ENCODE measurements around the gene SLC5A10.
"Not testable (repeated sequence)": the region's sequence is repeated elsewhere in the genome, so short reads cannot be mapped to it uniquely, and the experiment has no call there.

The SLC5A10 gene

DNA sequence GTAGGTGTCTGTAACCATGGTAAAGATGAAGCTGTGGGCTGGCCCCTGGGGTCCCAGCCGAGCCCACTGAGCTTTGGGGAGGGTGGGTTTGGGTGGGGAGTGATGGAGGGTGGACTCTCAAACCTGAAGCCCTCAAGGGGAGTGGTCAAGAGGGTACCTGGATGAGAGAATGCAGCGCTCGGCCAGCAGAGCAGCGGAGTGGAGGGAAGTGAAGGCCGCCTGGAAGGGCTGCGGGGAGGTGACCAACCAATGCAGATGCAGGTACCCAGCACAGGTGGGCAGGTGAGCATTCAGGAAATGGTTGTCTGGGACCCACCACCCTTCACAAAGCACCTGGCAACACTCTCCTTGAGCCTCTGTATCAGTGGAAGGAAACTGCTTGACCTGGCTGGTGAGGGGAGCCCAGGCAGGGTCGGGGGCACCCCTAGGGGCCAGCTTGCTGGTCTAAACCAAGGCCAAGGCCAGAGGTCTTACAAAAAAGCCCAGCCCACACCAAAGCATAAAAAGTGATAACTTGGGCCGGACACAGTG, 3.4 kb upstream of the SLC5A10 start:
- no peak for DNase-seq

DNA sequence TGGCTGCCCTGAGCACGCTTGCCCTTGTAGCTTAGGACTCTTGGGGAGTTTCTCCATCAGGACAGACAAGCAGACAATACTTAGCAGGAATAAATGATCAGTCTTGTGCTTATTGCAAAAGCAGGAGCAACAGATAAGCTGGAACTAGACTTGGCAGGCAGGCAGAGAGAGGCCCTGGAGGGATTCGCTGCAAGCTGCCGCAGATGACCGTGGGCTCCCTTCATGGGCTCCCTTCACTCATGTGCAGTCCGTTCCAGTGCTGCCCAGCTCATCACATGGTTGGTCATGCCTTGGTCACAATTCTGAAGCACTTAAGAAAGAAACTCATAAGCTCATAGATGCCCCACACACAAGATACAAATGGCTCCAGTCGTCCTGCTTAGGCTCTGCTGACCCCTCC, 2.4 kb upstream of the SLC5A10 start:
- DNase-seq = no peak

DNA sequence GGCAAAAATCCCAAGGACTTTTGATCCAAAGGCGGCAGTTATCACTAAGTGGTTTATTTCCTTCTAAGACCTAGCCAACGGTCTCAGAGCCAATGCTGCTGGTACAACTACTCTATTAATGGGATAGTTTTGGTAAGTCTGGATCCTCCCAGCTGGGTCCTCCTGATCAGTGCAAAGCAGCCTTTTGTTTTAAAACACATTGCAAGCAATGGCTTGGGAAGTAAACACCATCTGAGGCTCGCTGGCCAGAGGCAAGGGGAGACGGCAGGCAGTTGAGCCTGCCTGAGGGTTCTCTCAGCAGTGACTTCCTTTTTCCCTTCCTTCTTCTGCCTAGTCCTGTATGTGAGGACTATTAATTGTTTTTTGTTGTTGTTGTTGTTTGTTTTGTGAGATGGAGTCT, 1.6 kb upstream of the SLC5A10 start:
- DNase-seq = no peak

DNA sequence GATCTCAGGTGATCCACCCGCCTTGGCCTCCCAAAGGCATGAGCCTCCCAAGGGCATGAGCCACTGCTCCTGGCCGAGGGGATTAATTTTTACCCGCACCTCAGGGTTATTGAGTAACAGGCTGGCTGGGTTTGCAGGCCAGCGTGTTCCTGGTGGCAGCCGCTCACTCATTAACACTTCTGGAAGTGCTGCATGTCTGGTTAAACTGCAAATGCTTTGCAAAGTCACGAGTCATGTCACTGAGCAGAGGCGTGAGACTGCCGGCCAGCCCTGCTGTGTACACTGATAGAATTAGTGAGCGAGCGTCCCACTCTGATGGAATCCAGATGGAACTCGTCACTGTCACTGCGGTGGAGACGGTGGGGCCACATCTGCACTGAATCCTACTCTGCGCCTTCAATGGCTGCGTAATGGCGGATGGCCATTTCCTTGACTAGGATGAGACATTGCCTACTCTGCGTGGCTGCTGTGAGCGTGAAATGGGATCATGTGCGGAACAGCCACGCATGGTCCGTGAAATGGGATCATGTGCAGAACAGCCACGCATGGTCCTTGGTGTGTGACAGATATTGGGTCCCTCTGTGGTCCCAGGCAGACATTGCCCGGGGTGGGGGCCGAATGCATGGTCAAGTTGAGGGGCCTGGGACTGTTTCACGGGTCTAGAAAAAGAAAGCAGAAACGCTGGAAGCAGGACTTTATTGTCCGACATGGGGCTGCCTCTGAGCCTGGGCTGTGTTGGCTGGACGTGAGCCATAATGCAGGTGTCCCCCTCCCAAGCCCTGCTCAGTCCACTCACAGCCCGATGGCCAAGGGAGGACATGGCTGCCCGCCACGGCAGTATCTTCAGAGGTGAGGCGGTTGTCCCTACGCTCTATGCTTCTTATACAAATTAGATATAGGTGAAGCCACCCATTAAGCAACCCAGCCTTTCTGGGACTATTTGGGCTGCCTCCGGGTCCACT, 740 bp upstream of the SLC5A10 start:
- no peak for DNase-seq

DNA sequence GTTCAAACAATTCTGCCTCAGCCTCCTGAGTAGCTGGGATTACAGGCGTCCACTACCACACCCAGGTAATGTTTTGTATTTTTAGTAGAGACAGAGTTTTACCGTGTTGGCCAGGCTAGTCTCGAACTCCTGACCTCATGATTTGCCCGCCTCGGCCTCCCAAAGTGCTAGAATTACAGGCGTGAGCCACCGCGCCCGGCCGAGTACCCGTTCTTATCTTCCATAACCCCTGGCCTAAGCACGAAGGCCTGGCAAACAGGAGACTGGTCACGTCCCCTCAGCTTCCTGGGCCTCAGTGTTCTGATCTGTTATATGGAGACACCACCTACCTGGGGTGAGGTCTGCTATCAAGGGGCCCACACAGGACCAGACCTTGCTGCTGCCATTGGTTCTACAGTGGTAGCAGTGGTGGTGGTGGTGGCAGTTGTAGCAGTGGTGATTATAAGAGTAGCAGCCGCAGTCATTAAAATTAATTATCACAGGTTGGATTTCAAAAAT, 1.3 kb downstream of the SLC5A10 start:
- DNase-seq = no peak

DNA sequence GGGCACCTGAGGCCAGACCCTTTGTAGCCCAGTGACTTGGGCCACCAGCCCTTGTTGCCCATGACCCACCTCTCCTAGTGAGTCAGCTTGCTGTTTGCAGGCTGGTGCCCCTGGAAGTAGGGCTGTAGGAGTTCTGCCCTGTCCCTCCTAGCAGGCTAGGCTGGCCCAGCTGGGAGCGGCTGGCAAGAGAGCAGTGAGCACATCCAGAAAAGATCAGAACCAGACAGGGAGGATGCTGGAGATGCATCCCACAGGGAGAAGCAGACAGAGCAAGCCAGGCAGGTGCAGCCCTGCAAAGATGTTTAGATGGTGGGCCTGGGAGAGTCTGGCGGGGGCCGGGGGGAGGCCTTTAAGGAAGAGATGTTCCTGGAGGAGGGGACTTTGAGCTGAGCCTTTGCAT, 2.4 kb downstream of the SLC5A10 start:
- DNase-seq = no peak

DNA sequence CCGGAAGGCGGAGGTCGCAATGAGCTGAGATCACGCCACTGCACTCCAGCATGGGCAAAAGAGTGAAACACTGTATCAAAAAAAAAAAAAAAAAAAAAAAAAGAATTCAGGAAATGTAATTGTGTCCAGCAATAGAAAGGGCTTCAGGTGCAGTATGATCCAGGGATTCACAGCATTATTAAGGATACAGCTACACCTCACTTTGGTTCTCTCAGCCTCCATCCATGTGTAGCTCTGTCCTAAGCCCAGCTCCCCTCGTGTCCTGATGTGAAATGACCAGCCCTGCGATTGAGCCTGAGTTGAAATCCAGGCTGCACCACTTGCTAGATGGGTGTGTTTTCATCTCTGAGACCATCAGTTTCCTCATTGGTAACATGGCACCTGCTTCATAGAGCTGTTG, 3.0 kb downstream of the SLC5A10 start:
- DNase-seq = no peak

DNA sequence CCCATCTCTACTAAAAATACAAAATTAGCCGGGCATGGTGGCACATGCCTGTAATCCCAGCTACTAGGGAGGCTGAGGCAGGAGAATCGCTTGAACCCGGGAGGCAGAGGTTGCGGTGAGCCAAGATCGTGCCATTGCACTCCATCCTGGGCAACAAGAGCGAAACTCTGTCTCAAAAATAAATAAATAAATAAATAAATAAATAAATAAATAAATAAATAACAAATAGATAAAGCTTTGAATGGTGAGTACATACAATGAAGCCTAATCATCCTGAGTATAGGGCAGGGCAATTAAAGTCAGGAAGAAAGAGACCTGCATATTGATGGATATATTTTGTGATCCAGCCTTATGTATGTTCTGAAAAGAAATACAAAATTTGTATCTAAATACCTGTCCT, 4.1 kb downstream of the SLC5A10 start:
- not testable (repeated sequence) for DNase-seq

DNA sequence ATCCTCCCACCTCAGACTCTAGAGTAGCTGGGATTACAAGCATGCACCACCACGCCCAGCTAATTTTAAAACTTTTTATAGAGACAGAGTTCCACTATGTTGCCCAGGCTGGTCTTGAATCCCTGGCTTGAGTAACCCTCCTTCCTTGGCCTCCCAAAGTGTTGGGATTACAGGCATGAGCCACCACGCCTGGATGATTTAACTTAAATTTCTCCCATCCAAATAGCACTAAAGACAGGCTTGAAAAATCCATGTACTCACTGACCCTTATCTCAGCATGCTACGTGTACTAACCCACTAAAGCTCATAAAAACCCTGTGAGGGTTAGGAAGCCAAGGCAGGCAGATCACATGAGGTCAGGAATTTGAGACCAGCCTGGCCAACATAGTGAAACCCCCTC, 4.6 kb downstream of the SLC5A10 start:
- no peak for DNase-seq

DNA sequence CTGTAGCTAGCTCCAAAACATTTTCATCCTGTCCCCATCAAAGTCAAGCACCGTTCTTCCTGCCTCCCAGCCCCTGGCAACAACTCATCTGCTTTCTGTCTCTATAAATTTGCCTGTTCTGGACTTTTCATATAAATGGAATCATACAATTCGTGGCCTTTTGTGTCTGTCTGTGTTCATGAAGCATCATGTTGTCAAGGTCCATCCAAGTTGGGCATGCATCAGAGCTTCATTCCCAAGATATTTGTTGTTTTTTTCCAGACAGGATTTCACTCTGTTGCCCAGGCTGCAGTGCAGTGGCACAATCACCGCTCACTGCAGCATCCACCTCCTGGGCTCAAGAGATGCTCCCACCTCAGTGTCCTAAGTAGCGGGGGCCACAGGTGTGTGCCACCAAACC, 5.9 kb downstream of the SLC5A10 start:
- DNase-seq = no peak

DNA sequence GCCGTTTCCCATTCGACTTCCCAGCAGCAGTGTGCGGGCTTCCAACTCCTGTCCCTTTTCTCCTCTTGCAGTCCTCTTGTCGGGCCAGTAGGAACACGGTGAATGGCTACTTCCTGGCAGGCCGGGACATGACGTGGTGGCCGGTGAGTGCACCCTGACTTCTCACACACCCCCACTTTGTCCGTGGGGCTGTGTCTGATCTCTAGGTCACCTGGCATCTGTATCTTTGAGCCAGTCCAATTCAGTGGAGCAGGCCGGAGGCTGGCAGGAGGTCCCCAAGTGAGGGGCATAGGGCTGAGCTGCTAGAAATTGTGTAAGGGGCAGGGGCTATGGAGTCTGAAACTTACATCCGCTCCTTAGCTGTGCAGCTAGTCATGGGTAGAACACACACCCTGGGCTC, 6.6 kb downstream of the SLC5A10 start:
- DNase-seq = no peak

DNA sequence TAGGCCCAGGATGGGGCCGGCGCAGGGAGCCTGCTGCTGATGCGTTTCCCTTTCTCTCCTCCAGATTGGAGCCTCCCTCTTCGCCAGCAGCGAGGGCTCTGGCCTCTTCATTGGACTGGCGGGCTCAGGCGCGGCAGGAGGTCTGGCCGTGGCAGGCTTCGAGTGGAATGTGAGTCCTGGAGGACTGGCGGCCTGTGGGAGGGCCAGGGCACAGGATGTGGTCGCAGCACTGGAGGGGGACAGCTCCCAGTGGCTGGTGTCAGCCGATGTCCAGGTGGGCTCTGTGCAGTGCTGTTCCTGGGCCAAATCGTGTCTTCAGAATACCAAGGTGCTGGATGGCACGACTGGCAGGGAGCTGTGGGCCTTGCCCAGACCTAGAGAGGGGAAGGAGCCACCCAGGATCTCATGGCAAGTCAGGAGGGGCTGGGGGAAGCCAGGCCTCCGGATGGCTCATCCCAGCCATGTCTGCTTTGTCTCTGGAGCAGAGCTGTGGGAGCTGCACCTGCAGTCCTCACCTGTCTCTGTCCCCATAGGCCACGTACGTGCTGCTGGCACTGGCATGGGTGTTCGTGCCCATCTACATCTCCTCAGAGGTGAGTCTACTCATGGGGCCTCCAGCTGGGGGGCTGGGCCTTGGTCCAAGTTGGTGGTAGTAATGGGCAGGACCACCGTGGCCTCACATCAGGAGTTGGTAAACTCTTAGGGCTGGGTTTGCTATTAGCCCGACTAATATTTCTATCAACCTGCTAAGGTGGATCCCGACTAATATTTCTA, 7.3 kb downstream of the SLC5A10 start:
- DNase-seq = no peak

DNA sequence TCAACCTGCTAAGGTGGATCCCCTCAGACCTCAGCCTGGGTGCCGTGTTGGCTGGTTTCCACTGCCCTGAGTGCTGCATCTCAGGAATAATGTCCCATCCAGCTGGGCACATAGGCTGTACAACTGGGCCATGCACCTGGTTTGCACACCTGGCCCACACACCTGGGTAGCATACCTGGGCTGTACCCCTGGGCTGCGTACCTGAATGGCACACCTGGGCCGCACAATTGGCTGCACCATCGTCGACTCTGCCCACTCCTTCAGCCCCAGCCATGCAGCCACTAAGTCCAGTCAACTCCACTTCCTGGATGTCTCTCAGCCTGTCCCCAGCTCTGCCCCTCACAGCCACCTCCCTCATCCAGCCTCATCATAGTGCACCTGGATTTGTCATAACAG, 7.9 kb downstream of the SLC5A10 start:
- DNase-seq = no peak

DNA sequence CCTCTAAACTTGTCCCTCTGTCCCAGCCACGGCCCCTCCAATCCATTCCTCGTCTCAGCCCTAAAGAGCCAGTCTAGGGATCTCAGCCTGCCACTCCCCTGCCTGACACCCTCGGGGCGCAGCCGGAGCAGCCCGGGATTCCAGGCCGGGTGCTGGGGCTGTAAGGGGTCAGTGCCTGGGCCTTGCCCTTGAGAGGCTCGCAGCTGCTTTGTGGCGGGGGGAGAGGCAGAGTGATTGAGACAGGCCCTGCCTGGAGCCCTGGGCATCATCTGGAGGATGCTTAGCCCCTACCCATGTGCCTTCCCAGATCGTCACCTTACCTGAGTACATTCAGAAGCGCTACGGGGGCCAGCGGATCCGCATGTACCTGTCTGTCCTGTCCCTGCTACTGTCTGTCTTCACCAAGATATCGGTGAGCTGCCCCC, 8.3 kb downstream of the SLC5A10 start:
- DNase-seq = no peak

DNA sequence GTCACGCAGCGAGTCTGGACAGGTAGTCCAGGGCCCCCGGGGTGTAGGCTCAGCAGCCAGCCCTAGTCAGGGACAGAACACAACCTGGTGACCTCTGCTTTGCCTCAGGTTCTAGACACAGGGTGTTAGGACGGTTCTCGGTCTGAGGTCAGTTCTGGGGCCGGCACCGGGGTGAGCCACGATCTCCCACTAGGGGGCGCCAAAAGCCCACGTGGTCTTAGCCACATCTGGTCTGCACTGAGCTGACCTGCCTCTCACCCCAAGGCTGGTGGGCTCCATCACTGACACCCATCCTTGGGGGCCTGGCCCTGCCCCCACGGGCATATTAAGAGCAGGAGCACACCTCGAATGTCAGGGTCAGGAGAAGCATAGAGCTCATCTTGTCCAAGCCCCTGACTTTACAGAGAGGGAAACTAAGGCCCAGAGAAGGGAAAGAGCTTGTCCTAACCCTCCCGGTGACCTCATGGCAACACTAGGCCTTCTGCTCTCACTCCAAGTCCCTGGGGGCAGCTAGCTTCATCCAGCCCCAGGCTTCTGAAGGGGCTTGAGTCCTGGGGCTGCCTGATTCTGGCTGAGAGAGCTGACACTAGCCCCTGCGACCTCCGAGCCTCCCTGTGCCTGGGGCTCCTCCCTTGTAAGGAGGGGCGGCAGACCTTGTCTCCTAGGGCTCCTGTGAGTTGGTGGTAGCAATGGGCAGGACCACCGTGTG, 9.0 kb downstream of the SLC5A10 start:
- DNase-seq = peak; percentile 72

DNA sequence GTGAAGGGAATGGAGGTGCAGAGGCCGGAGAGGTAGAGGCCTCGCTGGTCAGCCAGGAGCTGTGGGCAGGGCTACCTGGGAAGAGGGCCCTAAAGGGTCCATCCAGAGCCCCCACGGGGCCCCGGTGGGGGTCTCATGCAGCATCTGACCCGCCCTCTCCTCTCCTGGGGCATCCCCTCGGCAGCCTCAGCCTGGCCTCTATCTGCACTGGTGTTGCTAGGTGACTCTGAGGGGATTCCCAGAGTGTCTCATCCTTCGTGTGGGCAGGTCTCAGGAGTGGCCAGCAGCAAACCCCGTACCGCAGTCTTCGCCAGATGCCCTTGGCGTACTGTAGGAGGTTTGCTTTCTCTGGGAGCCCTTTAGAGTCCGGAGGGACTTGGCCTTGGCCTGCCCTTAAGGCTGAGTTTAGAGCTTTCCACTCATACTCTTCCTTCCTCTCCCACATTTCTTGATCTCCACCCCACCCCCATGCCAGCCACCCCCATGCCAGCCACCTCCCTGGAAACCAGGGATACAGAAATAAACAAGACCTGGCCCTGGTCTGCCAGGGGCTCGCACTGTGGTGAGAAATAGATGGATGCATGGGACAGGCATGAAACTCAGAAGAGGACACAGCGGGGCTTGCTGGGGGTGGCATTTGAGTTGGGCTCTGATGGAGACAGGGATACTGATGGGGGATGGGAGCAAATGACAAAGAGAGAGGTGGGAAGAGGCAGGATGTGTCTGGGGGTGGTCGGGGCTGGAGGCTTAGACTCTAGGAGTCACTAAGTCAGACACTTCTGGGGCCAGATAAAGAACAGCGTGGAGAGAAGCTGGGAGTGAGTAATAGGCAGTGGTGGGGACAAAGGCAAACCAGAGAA, 9.9 kb downstream of the SLC5A10 start:
- DNase-seq = no peak

DNA sequence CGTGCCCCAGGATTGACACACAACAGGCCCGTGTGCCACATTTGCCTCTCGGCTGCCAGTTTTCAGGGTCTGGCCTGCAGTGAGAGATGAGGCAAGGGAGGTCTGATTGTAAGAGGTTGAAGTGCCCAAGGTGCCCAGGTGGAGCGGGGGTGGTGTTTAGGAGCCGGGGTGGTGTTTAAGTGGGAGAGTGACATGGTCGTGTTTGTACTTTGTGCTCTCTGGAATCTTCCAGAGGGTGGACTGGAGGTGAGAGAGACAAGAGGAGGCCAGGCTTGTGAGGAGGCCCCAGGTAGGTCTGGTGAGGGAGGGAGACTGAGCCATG, 10.5 kb downstream of the SLC5A10 start:
- DNase-seq = no peak

DNA sequence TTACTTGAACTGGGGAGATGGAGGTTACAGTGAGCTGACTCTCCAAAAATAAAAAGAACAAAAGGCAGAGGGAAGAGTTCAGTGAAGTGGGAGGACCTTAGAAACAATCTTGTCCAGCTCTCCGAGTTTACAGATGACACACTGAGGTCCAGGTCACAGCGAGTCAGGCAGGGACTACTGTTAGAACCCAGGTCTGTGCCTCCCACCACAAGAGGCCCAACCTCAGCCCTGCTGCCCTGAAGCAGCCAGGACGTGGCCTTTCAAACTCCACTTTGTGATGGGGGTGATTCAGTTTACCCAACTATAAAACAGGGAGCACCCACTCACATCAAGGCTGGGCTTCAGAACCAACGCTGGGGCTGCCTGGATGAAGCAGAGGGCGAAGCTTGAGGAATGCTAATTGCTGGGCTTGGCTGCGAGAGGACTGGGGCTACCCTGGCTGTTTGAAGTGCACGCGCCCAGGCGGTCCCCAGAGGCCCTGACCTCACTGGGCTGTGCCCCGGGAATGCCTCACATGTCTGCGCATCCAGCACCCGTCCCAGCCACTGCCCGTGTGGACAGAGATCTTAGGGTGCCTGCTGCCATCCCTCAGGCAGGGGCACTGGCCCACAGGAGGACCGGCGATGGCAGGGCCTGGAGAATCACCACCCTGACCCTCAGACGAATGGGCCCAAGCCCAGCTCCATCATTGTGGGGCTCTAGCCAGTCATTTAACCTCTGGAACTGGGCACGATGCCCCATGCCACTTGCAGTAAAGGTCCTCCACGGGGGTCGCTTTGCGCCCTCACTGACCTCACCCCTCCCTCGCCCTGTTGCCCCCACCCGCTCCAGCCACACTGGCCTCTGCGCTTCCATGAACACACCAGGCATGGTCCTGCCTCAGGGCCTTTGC, 11.4 kb downstream of the SLC5A10 start:
- DNase-seq = no peak

DNA sequence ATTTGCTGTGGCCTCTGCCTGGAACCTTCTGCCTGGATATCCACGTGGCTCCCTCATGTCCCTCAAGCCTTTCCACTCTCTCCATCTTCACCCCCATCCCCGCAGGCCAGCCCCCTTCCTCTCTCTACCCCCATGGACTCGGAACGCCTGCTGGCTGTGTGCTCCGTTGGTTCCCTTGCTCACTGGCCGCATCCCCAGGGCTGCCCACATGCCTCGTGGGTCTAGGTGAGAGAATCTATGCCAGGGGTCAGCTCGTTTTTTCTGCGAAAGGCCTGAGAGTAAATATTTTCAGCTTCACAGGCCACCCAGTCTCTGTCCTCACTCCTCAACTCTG, 12.0 kb downstream of the SLC5A10 start:
- no peak for DNase-seq

DNA sequence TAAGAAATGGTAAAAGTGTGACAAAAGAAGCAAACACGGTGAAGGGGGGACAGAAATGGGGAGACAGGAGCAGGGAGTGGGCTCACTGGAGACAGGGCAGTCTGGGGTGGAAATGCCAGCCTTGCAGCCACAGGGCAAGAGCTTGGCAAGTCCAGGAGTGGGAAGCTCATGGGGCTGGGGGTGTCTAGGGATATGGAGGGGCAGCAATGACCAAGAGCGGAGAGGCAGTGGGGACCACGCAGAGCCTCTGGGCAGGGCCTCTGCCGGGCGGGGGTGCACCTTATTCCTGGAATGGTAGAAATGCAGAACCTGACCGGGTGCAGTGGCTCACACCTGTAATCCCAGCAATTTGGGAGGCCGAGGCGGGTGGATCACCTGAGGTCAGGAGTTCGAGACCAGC, 12.6 kb downstream of the SLC5A10 start:
- no peak for DNase-seq

DNA sequence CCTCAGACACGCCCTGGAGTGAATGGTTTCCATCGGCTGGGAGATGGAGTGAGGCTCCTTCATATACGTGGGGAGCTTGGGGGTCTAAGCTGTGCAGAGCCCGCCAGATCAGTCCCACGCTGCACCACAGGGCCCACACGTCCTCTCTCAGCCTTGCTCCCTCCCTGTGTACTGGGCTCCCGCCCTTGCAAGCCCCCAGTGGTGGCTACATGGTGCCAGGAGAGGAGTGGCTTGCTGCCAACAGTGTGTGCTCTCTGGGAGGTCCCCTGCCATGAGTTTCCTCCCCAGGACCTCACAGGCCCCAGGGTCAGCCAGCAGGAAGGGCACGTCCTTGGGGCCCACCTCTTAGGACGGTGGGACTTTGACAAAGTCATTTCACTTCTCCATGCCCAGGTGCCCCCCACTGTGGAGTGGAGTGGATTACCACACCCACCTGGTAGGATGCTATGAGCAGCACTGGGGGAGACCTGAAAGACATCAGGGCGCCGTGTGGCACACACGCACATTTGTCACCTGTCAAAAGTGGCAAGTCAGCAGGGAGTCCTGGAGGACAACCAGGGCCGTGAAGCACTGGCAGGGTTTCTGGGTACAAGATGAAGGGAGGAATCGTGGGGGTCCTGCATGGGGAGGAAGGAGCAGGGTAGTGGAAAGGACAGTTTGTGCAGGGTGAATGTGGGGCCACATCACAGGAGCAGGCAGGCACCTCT, 13.7 kb downstream of the SLC5A10 start:
- DNase-seq = no peak

All from DMS53 (cell line).